CD4-positive, CD25-positive, alpha-beta regulatory T cell (primary cell): Measurements from ENCODE around the gene ZSWIM4. TPM values are rescaled to one million over a fixed set of nuclear protein-coding genes. Genes with fewer than 3 reads are reported as not detected.

Experiments used
- ATAC-seq, 2 donors: fragments of 150-1000 bp; cut with Tn5 transposase; one replicate each; pipeline ENCODE4 v1.10.0; 2021; ENCODE audit warnings: low read depth in 2 of 2, moderate number of reproducible peaks in 2 of 2, moderate library complexity in 1 of 2
- DNase-seq, 3 donors: peaks; one replicate each; pipeline versions ENCODE4 v3.0.0 to v3.0.0-alpha.2; 2012 to 2022; ENCODE audit warnings: mixed read lengths in 1 of 3
- H3K27ac ChIP-seq: one replicate; pipeline ENCODE4 v1.7.0; 2013; ENCODE audit warnings: mild to moderate bottlenecking, low read length; ENCODE audit not compliant: insufficient read depth, poor library complexity, severe bottlenecking
- H3K27me3 ChIP-seq: one replicate; pipeline ENCODE4 v1.7.0; 2013; ENCODE audit warnings: low read length; ENCODE audit not compliant: control insufficient read depth, insufficient read depth
- H3K36me3 ChIP-seq: one replicate; pipeline ENCODE4 v1.7.0; 2013; ENCODE audit warnings: mild to moderate bottlenecking, low read length, moderate library complexity; ENCODE audit not compliant: control insufficient read depth, insufficient read depth
- H3K4me1 ChIP-seq: 2 replicates; pipeline ENCODE4 v1.7.0; 2013; ENCODE audit warnings: mild to moderate bottlenecking, low read length; ENCODE audit not compliant: insufficient read depth, control insufficient read depth, poor library complexity, severe bottlenecking
- H3K4me3 ChIP-seq: one replicate; pipeline ENCODE4 v1.7.0; 2013; ENCODE audit warnings: low read depth, mild to moderate bottlenecking, low read length, moderate library complexity
- H3K9me3 ChIP-seq, 2 experiments: 1 replicate in 1 of 2; 2 replicates in 1 of 2; pipeline ENCODE4 v1.7.0; 2013; ENCODE audit warnings: low read length in 2 of 2, mild to moderate bottlenecking in 1 of 2, moderate library complexity in 1 of 2; ENCODE audit not compliant: control insufficient read depth in 2 of 2
- H3K27ac Mint-ChIP-seq, 3 donors: one replicate each; pipeline ENCODE4 v1.8.0; 2020 to 2022; ENCODE audit warnings: mild to moderate bottlenecking in 3 of 3, mixed read lengths in 3 of 3, moderate library complexity in 2 of 3
- H3K27me3 Mint-ChIP-seq: one replicate; pipeline ENCODE4 v1.8.0; 2022; ENCODE audit warnings: mild to moderate bottlenecking, mixed read lengths
- H3K36me3 Mint-ChIP-seq: one replicate; pipeline ENCODE4 v1.8.0; 2020; ENCODE audit warnings: mixed read lengths
- H3K4me1 Mint-ChIP-seq, 4 donors: one replicate each; pipeline ENCODE4 v1.8.0; 2020 to 2022; ENCODE audit warnings: mixed read lengths in 4 of 4, mild to moderate bottlenecking in 1 of 4
- H3K4me3 Mint-ChIP-seq, 4 donors: one replicate each; pipeline ENCODE4 v1.8.0; 2020 to 2022; ENCODE audit warnings: mild to moderate bottlenecking in 4 of 4, mixed read lengths in 4 of 4, moderate library complexity in 3 of 4
- H3K9me3 Mint-ChIP-seq, 7 donors: one replicate each; pipeline ENCODE4 v1.8.0; 2020 to 2022; ENCODE audit warnings: mixed read lengths in 7 of 7, mild to moderate bottlenecking in 3 of 7, moderate library complexity in 2 of 7
- polyA plus RNA-seq, 4 donors: library from polyadenylated mRNA; unstranded; fragments of 300-500 nt; fragmentation: Illumina TruSeq; gene quantifications; one replicate each; pipeline ENCODE4 v1.2.3, GENCODE V29; 2021
- total RNA-seq: library from RNA; stranded (reverse); gene quantifications from one replicate; pipeline ENCODE4 v1.2.3, GENCODE V29; 2022

ZSWIM4 gene
- total and polyA plus RNA-seq, 5 donors from 2014 or later = 0.46 to 4.5 (median 0.58) TPM

DNA sequence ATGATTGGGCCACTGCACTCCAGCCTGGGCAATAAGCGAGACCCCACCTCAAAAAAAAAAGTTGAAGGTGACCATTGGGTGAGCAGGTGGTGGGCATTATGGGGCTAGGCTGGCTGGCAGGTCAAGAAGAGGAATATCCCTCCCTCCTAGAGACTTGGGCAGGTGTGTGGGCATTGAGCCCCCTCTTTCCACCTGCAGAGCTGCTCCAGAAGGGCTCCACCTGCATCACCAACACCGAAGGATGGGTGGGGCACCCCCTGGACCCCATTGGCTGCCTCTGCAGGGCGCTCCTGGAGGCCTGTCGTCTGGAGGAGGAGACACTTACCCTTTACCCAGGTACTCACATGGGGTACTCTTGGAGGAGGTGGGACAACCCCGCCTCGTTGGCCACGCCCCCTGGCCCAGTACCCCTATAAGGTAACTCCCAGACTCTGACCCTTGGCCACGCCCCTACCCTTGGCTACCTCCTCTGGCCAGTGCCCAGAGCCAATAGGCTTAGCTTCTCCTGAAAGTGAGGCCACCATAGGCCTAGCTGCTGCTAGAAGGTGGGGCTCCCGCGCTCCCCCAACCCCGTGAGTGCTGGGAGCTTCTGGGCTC is 21.9 kb downstream of the ZSWIM4 start:
- Histone ChIP-seq H3K27me3 (no peaks in the 10 kb centered on the region), H3K27ac (no peak overlapping the region), H3K36me3 (no peaks in the 10 kb centered on the region), H3K4me1 (no peaks in the 10 kb centered on the region), H3K9me3 (no peaks in the 10 kb centered on the region), H3K4me3 (no peak overlapping the region)
- ATAC-seq = peak; percentile 16 to 32
- no peaks in the 10 kb centered on the region for H3K27me3 Mint-ChIP-seq
- H3K27ac Mint-ChIP-seq = no peak overlapping the region
- H3K4me3 Mint-ChIP-seq = no peak overlapping the region
- no peak for DNase-seq
- H3K9me3 Mint-ChIP-seq = no peaks in the 10 kb centered on the region
- peaks cover 9% of the 10 kb centered on the region for H3K36me3 Mint-ChIP-seq
- peaks cover 0 to 3% (median 0%) of the 10 kb centered on the region in 4 donors for H3K4me1 Mint-ChIP-seq

DNA sequence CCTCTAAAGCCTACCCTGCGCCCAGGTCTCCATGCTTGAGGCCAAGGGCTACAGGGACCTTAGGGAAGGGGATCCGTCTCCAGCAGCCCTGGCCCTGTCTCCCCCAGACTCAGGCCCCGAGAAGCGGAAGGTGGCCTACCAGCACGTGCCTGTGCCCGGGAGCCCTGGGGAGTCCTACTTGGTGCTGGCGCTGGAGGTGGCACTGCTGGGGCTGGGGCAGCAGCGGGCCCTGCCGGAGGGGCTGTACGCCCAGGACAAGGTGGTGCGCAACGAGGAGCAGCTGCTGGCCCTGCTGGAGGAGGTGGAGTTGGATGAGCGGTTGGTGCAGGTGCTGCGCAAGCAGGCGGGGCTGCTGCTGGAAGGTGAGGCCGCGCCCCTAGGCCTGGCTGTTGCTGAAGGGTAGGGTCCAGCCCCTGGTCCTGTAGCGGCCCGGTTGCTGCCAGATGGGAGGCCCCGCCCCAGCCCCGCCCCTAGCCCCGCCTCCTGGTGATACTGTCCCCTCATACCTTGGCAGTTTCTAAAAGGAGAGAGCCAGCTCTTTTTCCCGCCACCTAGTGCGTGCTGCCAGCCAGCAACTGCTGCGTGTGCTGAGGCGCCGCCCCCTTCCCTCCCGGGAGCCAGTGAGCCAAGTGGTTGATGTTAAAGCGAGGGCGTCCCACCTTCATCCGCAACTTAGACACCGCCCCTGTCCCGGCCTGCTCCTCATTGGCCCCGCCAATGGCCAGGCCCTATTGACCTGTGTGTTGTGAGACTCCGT is 22.6 kb downstream of the ZSWIM4 start:
- Histone ChIP-seq H3K36me3 (no peaks in the 10 kb centered on the region), H3K4me1 (no peaks in the 10 kb centered on the region), H3K9me3 (no peaks in the 10 kb centered on the region), H3K27ac (no peak overlapping the region), H3K27me3 (no peaks in the 10 kb centered on the region), H3K4me3 (no peak overlapping the region)
- Mint-ChIP-seq H3K4me1 (peaks cover 0 to 3% (median 0%) of the 10 kb centered on the region in 4 donors), H3K9me3 (no peaks in the 10 kb centered on the region), H3K4me3 (peak overlapping the region in 1 of 4 donors; percentile 19), H3K36me3 (peaks cover 9% of the 10 kb centered on the region), H3K27me3 (no peaks in the 10 kb centered on the region), H3K27ac (peak overlapping the region in 1 of 3 donors; percentile 5)
- ATAC-seq = peak; percentile 47 to 52
- no peak for DNase-seq

DNA sequence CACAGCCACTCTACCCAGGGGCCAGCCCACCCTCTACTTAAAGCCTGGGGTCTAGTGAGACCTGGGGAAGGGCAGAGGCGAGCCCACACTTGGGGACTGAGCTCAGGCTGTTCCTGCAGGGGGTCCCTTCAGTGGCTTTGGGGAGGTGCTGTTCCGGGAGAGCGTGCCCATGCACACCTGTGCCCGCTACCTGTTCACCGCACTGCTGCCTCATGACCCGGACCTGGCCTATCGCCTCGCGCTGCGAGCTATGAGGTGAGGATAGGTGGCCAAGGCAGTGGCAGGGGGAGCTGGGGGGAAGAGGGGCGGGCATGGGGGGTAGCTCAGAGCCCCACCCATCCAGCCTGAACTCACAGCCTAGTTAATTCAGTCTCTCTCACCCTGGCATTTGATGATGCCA is 24.0 kb downstream of the ZSWIM4 start:
- Histone ChIP-seq H3K27me3 (no peaks in the 10 kb centered on the region), H3K4me3 (no peak overlapping the region), H3K9me3 (no peaks in the 10 kb centered on the region), H3K4me1 (no peaks in the 10 kb centered on the region), H3K27ac (no peak overlapping the region), H3K36me3 (no peaks in the 10 kb centered on the region)
- Mint-ChIP-seq H3K36me3 (peaks cover 14% of the 10 kb centered on the region), H3K4me3 (no peak overlapping the region), H3K4me1 (peaks cover 0 to 3% (median 0%) of the 10 kb centered on the region in 4 donors), H3K27me3 (no peaks in the 10 kb centered on the region), H3K9me3 (no peaks in the 10 kb centered on the region), H3K27ac (no peak overlapping the region)
- ATAC-seq = no peak
- DNase-seq = no peak

DNA sequence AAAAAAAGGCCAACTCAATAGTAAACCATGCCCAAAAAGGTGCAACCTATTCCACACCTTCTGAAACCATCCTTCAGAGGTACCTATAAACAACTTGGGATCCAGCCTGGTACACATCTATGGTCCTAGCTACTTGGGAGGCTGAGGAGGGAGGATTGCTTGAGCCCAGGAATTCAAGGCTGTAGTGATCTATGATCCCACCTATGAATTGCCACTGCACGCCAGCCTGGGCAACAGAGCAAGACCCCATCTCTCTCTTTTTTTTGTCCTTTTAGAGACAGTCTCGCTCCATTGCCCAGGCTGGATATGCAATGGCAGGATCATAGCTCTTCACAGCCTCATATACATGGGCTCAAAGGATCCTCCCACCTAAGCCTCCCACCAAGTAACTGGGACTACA is 26.0 kb downstream of the ZSWIM4 start:
- no peaks in the 10 kb centered on the region for H3K9me3 Mint-ChIP-seq
- H3K9me3 ChIP-seq = no peaks in the 10 kb centered on the region
- H3K27me3 ChIP-seq = no peaks in the 10 kb centered on the region
- H3K4me1 ChIP-seq = no peaks in the 10 kb centered on the region
- H3K4me3 ChIP-seq = no peak overlapping the region
- no peak overlapping the region for H3K4me3 Mint-ChIP-seq
- H3K27ac Mint-ChIP-seq = no peak overlapping the region
- no peaks in the 10 kb centered on the region for H3K36me3 ChIP-seq
- no peak for DNase-seq
- no peak for ATAC-seq
- H3K36me3 Mint-ChIP-seq = peaks cover 18% of the 10 kb centered on the region
- H3K4me1 Mint-ChIP-seq = peaks cover 0 to 3% (median 0%) of the 10 kb centered on the region in 4 donors
- H3K27ac ChIP-seq = no peak overlapping the region
- no peaks in the 10 kb centered on the region for H3K27me3 Mint-ChIP-seq

DNA sequence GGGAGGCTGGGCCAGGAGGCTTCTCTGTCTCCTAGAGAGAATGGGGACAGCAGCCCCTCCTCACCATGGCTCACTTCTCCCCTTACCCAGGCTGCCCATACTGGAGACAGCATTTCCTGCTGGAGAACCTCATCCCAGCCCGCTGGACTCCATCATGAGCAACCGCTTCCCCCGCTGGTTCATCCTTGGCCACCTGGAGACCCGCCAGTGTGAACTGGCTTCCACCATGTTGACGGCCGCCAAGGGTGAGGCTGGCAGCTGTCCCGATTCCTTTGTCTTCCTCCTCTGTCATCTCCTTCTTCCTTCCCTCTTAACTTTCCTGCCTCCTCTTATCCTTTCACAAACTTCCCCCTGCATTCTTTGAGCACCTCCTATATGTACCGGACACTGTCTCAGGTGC is 28.0 kb downstream of the ZSWIM4 start:
- DNase-seq (no peak), ATAC-seq (no peak)
- Histone ChIP-seq H3K4me3 (no peak overlapping the region), H3K27me3 (no peaks in the 10 kb centered on the region), H3K9me3 (no peaks in the 10 kb centered on the region), H3K36me3 (no peaks in the 10 kb centered on the region), H3K27ac (no peak overlapping the region), H3K4me1 (no peaks in the 10 kb centered on the region)
- Mint-ChIP-seq H3K27ac (no peak overlapping the region), H3K36me3 (peaks cover 13% of the 10 kb centered on the region), H3K4me3 (no peak overlapping the region), H3K4me1 (peaks cover 0 to 2% (median under 1%) of the 10 kb centered on the region in 4 donors), H3K27me3 (no peaks in the 10 kb centered on the region), H3K9me3 (no peaks in the 10 kb centered on the region)

GRCh38 chr19:13823901-13824300 is 28.7 kb downstream of the ZSWIM4 start:
- no peaks in the 10 kb centered on the region for H3K9me3 ChIP-seq
- ATAC-seq = no peak
- DNase-seq = no peak
- peak overlapping the region in 1 of 3 donors; percentile 82 for H3K27ac Mint-ChIP-seq
- no peaks in the 10 kb centered on the region for H3K27me3 ChIP-seq
- H3K4me1 Mint-ChIP-seq = peaks cover 0 to 2% (median 0%) of the 10 kb centered on the region in 4 donors
- H3K27ac ChIP-seq = no peak overlapping the region
- no peaks in the 10 kb centered on the region for H3K9me3 Mint-ChIP-seq
- H3K4me3 Mint-ChIP-seq = no peak overlapping the region
- no peaks in the 10 kb centered on the region for H3K27me3 Mint-ChIP-seq
- no peaks in the 10 kb centered on the region for H3K36me3 ChIP-seq
- H3K4me1 ChIP-seq = no peaks in the 10 kb centered on the region
- H3K4me3 ChIP-seq = no peak overlapping the region
- H3K36me3 Mint-ChIP-seq = peaks cover 13% of the 10 kb centered on the region

DNA sequence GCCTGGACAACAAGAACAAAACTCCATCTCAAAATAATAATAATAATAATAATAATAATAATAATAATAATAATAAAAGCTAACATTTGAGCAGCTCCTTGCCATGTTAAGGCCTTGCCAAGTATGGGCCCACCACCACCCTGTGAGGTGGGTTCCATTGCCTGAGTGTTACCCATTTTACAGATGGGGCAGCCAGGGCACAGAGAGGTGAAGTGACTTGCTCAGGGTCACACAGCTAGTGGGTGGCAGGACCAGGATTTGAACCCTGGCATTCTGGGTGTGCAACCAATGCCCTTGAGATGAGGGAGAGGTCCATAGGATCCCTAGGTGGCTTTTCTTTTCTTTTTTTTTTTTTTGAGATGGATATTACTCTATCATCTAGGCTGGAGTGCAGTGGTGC is 29.5 kb downstream of the ZSWIM4 start:
- no peak for DNase-seq
- no peak for ATAC-seq
- no peaks in the 10 kb centered on the region for H3K36me3 ChIP-seq

More for the DNA sequence above, 29.5 kb downstream of the ZSWIM4 start:
- Histone ChIP-seq H3K27me3 (no peaks in the 10 kb centered on the region), H3K9me3 (no peaks in the 10 kb centered on the region), H3K27ac (no peak overlapping the region), H3K4me3 (no peak overlapping the region), H3K4me1 (no peaks in the 10 kb centered on the region)
- peaks cover 0 to 2% (median 0%) of the 10 kb centered on the region in 4 donors for H3K4me1 Mint-ChIP-seq
- H3K9me3 Mint-ChIP-seq = no peaks in the 10 kb centered on the region
- H3K27me3 Mint-ChIP-seq = no peaks in the 10 kb centered on the region
- no peak overlapping the region for H3K4me3 Mint-ChIP-seq
- H3K36me3 Mint-ChIP-seq = peaks cover 13% of the 10 kb centered on the region
- H3K27ac Mint-ChIP-seq = no peak overlapping the region
